ENCODE measurements around the gene SNX14.

Gene SNX14

DNA sequence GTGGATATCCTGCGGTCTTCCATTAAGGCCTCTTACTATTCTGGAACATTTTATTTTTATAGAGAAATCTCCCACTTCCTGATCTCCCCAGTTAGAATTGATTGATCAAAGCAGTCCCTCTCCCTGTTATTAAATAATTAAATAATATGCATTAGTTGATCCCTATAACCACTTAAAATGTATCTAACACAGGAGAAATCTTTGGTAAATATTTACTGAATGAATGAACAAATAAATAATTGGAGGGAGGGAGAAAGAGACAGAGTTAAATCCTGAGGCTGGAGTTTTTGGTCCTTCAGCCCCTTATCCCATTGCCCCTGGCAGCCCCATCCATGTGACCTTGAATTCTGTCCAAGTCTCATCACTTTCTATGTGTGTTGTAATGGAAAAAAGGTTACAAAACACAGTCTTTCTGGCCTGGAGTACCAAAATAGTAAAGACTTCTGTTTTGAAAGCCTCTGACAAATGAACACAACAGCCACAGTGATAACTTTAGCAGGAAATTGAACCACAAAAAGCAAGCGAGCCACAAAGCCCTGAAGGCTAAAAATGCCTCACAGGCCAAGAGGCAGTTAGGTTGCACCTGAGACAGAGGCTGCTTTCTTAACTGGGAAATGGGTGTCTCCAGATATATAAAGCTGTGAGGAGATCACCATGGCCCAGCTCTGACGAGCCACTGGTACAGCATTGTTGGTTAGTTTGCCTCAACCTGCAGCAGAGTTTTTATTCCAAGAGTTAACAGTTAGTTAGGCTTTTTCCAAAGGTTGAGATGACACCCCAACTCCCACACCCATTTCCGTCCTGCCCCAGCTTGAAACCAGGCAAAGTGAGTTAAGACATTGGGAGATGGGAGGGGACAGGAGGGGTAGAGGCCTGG is 132.5 kb downstream of the SNX14 start:
- DNase-seq, result no peak

DNA sequence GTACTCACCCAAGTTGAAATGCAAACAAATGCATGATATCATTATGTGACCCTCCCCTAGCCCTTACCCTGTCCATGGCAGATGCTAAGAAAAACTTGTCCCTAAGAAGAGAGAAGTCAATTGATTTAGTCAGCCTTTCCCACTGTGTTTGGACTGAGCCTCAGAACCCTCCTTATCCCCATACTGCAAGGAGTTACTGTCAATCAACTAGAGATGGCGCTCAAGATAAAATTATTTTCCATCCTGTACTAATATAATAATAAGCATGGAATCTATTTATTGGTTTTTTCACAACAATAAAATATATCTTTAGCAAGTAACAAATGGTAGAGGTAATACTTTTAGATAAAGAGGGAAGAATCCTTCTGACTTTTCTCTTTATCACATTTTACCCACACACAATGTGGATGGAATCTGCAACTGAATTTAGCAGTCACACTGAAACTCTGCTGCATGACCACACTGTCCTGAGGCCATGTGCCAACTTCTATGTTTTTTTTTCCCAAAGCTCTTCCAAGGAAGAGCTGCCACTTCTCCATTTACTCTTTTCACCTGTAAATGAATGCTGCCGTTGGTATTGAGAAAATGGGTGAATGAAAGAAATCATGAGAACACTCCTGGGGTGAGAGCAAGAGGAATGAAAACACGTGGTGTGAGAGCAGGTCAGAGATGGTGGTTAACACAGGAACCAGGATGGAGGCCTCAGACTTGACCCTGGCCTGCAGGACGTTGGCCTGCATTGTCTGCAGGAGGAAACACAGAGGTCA is 133.3 kb downstream of the SNX14 start:
- no peak for DNase-seq

DNA sequence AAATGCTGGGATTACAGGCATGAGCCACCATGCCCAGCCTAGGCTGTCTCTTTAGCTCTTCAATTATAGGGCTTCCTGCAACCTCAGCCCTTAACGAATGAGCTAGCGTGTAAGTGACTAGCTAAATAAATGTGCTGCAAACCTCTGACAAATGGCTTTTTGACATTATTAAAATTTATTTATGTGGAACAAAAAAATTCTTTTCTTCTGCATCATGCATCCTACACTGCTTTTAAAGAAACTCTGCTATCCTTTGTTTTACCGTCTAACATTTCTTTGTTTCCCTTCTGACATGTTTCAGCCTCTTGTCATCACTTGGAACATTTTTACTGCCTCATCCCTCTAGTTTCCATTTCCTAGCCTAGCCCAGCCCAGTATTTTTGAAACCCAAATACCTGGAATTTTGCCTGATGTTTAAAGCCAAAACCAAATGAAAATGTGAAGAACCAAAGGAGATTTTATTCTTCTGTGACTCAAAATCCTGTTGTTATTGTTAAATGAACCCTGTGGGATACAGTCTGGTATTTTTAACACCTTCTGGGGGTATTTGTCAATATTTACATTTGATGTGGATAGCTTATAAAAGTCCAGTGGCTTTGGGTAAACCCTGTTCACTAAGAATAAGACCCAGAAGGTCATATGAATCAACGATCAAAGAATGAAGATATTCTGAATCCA is 134.3 kb downstream of the SNX14 start:
- no peak for DNase-seq

DNA sequence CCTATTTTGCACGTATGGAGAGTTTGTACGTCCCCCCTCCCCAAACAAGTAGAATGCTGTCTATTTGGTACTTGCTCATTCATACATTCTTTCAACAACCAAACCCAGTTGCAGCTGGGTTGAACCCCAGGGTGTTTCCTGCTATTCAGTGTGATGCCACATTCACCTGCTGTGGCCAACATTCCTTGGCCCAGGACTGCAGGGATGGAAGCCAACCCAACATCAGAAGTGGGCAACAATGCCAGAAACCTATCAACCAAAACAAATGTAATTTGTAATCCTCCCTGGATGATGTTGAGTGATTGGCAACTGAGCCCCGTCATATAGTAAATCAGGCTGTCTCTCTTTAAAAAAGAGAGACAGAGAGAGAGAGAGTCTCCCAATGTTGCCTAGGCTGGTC is 134.9 kb downstream of the SNX14 start:
- DNase-seq, result no peak

DNA sequence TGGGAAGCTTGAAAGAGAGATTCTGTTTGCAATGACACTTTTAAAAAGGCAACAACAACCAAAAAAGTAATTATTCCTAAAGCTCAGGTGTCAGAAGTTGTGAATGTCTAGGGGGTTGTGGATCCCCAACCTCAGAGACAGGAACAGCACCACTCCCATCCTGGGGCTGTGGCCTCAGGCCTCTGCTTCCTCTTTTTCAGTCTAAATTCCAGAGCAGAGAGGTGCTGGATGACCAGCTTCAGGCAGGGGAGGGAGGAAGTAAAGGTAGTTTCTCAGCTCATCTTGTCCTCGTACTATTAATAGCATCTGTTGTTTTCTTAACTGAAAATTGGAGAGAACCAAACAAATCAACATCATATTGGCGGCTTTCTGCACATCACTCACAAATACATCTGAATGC is 135.5 kb downstream of the SNX14 start:
- DNase-seq, result no peak

DNA sequence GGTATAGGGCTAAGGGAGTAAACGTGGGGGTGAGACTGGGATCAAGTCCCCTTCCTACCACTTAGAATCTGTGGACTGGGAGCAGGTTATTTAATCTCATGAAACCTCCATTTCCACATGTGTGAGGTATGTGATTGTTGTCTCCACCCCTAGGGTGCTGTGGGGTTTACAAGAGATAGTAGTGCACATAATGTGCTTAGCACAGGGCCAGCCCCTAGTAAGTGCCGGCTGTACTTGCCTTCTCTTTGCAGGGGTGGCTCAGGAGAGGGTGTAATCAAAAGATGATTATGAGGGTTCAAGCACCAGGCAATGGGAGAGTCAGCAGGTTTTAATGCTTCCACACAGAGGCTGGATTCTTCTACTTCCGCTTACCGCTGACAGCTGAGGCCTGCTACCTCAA is 136.9 kb downstream of the SNX14 start:
- DNase-seq, result no peak
